Measurements from ENCODE around the gene KCNC1.

- no peak for TF ChIP-seq CTCF (IDR thresholded peaks at IDR 0.05; ENCODE audit: poor library complexity, severe bottlenecking)
- no peak for TF ChIP-seq REST (IDR thresholded peaks at IDR 0.05; ENCODE audit: borderline replicate concordance)
- no peak for TF ChIP-seq TAF1 (IDR thresholded peaks at IDR 0.05; ENCODE audit: low read depth)
- no peak for TF ChIP-seq POLR2AphosphoS5 (IDR thresholded peaks at IDR 0.05)
- TF ChIP-seq EZH2 (IDR thresholded peaks at IDR 0.05; ENCODE audit: borderline replicate concordance, insufficient read depth, low read length, poor library complexity, severe bottlenecking): no peak
- TF ChIP-seq EP300 (conservative IDR thresholded peaks at IDR 0.05; ENCODE audit: poor library complexity, severe bottlenecking): no peak
- no peak for TF ChIP-seq SMC3 (conservative IDR thresholded peaks at IDR 0.05; ENCODE audit: poor library complexity)
- TF ChIP-seq MXI1 (conservative IDR thresholded peaks at IDR 0.05; ENCODE audit: poor library complexity, severe bottlenecking): no peak
Measured at GRCh38 chr11:17788084-17788483, 53.5 kb downstream of the KCNC1 start.
